Testis (tissue), 2 donors: ENCODE measurements around the gene MYH9.

Experiments
- POLR2A ChIP-seq: fragments of 450-650 bp; IDR thresholded peaks from one replicate; pipeline ENCODE4 v1.6.1; 2017; ENCODE audit warnings: antibody characterized with exemption, mild to moderate bottlenecking, moderate library complexity
- TF ChIP-seq, protein P1 (sequence below), 3 experiments: fragments of 450-650 bp in 2 of 3; fragments of 200-600 bp in 1 of 3; sonication (generic) in 1 of 3; IDR thresholded peaks; one replicate each; pipeline ENCODE4 v1.5.1; 2016 to 2019; ENCODE audit warnings: antibody characterized with exemption in 3 of 3, mild to moderate bottlenecking in 2 of 3, moderate library complexity in 1 of 3

DNA sequence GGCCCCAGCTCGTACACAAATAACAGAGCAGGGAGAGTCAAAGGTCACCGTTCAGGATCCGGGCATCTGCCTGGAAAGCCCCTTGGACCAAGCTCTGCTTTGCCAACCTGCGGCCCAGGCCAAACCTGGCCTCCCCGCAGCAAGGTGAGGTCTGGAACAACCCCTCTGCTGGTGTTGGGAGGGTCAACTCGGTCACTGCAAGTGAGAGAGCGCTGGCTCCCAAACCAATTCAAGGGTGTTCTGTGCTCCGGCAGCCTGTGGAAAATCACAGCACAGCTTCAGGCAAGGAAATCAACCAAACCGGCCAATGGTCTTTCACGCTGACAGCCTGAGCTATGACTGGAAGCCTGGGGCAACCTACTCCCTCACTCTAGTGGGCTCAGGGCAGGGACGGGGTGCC is 63.4 kb downstream of the MYH9 start:
- TF ChIP-seq, protein P1, sequence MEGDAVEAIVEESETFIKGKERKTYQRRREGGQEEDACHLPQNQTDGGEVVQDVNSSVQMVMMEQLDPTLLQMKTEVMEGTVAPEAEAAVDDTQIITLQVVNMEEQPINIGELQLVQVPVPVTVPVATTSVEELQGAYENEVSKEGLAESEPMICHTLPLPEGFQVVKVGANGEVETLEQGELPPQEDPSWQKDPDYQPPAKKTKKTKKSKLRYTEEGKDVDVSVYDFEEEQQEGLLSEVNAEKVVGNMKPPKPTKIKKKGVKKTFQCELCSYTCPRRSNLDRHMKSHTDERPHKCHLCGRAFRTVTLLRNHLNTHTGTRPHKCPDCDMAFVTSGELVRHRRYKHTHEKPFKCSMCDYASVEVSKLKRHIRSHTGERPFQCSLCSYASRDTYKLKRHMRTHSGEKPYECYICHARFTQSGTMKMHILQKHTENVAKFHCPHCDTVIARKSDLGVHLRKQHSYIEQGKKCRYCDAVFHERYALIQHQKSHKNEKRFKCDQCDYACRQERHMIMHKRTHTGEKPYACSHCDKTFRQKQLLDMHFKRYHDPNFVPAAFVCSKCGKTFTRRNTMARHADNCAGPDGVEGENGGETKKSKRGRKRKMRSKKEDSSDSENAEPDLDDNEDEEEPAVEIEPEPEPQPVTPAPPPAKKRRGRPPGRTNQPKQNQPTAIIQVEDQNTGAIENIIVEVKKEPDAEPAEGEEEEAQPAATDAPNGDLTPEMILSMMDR (IDR thresholded peaks at IDR 0.05) = no peak
- TF ChIP-seq POLR2A = no peak
